Endometrial microvascular endothelial cells (primary cell): ENCODE results near the gene MYL5. TPM values are rescaled to one million over a fixed set of nuclear protein-coding genes. Genes with fewer than 3 reads are reported as not detected.
"Not testable (repeated sequence)": the region's sequence is repeated elsewhere in the genome, so short reads cannot be mapped to it uniquely, and the experiment has no call there.

ENCODE experiments used
- in situ Hi-C: cut with HindIII; loops from 2 replicates; pipeline ENCODE4 v1.10.0; 2017; ENCODE audit warnings: low sequenced_read_pairs, low pct_unique_long_range_greater_than_20kb; ENCODE audit errors: inconsistent ontology term
- total RNA-seq: library from RNA; depleted of rRNA; stranded (reverse); fragments of >200 nt; gene quantifications from one replicate; pipeline ENCODE4 v1.2.3, GENCODE V29; 2015; ENCODE audit errors: inconsistent ontology term

MYL5 gene
- total RNA-seq, 1 donor from 2014 or later = 2.6 TPM

DNA sequence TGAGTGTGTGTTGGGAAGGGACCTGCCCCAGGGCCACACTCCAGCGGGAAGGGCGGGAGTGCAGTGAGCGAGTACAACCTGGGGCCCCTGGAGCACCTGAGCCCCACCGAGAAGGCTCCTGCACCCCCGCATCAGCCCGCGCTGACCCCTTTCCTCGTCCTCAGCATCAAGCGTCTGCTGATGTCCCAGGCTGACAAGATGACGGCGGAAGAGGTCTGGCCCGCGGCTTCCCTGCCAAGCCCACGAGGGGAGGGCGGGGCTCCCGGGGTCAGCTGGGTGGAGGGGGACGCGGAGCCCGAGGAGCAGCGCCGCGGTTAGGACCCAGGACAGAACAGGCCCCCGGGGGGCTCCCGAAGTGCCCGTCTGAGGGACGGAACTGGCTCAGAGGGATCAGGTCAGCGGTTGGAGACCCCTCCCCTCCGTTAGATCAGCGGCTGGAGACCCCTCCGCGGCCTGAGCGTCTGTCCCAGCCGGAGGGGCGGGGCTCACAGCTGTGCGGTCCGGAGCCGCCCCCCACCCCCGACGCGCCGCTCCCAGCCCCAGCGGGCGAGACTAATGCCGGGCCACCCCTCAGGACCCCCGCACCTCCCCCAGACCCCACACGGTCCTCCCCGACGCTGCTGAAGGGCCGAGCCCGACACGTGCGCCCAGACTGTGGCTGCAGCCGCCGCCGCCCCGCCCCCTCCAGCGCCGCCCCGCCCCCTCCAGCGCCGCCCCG, 6.7 kb downstream of the MYL5 start:
- in situ Hi-C loops = no loop called here

DNA sequence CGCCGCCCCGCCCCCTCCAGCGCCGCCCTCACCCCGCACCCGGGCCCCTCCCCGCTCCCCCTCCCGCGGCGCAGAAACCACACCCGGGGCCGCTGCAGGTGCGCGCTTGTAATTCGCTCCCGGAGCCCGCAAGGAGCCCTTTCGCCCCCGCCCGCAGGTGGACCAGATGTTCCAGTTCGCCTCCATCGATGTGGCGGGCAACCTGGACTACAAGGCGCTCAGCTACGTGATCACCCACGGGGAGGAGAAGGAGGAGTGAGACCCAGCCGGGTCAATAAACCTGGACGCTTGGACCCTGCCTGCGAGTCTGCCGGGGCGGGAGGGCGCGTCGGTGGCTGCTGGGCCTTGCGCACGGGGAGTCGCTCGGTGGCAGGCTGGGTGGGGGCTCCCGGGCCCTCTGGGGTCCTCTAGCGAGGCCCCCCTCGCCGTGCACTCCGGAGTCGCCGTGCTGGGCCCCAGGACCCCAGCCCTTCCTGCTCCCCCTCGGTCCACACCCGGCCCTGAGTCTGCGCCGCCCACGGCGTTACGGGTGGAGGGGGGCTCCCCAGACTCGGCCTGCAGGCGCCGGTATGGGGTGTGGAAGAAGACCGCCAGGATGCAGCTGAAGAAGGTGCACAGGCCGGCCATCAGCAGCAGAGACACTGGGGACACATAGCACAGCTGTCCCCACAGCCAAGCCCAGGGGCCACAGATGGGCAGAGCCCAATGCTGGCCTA, 7.6 kb downstream of the MYL5 start:
- in situ Hi-C loops = no loop called here

DNA sequence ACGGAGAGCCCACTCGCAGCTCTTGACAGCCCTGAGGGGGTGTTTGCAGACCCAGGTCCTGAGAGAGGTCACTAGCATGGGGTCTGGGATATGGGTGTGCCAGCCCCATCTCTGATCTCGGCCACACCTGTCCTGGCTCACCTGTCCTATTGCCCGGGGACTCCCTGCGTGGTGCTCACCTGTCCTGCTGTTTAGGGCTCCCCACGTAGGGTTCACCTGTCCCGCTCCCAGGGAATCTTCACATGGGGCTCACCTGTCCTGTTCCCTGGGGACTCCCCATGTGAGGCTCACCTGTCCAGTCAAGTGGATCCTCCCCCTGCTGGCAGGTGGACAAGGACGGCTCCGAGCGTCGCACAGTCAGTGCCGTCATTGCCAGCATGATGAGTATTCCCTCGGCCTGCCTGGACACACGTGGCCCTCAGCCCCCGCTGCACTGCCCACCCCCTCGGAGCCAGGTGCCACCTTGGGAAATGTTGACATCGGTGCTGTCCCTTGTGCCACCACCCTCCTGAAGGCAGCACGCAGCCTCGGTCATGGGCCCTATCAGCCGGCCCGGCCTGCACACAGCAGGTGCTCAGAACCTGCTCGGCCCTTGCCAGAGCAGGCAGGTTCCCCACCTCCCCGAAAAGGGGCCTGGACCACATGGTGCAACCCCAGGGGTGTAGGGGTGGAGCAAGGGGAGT, 8.3 kb downstream of the MYL5 start:
- in situ Hi-C loops = no loop called here

DNA sequence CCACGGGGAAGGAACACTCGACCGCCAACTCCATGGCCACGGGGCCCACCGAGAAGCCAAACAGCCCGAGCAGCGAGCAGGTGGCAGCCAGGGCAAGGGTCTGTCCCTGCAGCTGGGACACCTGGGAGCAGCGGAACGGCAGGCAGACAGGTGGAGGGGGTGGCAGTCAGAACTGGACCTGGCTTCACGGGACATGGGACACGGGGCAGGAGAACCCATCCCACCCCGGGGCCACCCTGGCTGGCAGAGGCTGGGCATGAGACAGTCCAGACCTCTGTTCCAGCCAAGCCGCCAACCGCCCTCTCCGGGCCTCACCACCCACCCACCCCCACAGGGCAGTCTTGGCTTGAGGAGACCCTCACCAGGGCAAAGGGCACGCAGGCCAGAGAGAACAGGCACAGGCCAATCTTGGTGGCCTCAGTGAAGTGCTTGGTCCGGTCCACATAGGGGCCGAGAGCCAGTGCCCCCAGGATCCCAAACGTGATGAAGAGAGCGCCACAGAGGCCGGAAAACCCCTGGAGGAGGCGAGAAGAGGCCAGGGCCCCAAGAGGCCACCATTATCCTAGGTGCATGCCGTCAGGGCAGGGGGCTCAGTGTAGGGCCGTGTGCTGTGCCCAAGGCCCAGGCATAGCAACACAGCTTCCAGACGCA, 9.0 kb downstream of the MYL5 start:
- in situ Hi-C loops = no loop called here

DNA sequence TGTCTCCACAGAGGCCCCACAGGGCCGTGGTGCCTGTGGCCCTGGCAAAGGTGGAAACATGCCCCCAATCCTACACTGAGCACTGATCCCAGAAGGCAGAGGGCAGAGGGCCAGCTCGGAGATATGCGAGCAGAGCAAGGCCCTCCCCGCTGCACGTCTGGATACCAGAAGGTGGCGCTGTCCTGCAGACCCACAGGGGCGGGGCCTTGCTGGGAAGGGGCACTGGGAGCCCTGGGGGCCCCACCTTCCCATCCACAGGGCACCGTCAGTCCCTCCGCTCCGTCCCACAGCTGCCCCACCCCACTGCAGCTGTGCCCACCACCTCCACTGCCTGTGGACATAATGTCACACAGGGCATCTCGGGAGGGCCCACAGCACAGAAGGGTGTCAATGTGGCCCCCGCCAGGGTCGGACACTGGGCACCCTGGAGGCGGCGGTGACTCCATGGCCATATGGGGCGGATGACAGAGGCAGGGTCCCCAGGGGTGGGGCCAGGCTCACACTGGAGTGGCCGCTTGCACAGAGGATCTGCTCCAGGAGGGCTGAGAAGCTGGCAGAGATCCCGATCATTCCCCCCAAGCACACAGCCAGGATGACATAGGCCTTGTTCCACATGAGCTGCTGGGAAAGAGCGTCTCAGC, 9.8 kb downstream of the MYL5 start:
- in situ Hi-C loops = no loop called here

DNA sequence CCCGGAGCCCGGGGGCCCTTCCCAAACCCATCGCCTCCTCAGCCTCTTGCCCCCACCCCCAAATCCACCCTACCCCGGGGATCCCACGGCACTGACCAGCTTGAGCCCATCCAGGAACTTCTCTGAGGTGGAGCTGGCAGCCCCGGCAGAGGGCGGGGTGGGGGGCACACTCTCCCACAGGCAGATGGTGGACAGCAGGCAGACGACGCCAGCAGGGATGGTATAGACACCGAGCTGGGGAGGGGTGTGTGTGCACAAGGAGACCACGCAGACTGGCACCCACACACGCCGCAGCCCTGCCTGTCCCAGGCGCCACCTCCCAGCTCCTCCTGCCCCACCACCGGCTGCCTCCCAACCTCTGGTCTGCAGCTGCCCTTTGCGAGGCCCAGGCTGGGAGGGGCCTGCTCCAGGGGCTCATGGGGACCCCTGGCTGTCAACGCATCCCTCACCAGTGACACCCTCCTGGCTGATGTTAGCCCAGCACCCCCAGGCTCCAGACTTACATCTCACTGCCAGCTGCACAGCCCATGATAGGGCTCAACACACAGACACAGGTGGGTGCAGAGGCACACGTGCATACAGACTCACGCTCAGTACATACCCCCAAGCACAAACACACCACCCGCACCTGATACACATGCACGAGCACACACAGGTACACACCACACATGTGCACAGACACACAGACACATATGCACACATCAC, 10.4 kb downstream of the MYL5 start:
- in situ Hi-C loops = no loop called here

DNA sequence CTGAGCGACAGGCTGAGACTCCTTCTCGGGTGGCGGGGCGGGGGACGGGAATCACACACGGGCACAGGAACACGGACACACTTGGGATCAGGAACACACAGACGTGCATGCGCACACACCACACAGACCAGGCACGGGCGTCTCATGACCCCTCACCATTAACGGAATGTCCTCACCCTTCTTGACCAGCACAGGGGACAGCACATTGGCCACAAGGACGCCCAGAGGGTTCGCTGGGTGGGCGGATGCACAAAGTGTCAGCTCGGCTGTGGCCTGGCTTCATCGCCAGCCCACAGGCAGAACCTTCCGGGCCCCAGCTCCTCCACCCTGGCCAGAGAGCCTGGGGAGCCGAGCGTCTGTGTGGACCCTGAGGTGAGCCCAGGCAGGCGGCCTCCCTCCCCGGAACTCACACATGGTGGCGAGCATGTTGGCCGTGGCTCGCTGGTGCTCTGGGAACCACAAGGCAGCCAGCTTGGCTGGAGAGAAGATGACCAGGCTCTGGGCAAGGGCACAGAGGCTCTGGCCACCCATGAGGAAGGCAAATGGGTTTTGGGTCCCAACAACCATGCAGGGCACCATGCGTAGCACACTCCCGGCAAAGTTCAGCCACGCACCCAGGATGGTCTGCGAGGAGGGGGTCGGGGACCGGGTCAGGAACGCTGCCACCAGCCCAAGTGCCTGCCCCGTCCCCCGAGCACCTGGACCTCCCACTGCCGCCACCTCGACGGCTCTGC, 11.5 kb downstream of the MYL5 start:
- in situ Hi-C loops = no loop called here

DNA sequence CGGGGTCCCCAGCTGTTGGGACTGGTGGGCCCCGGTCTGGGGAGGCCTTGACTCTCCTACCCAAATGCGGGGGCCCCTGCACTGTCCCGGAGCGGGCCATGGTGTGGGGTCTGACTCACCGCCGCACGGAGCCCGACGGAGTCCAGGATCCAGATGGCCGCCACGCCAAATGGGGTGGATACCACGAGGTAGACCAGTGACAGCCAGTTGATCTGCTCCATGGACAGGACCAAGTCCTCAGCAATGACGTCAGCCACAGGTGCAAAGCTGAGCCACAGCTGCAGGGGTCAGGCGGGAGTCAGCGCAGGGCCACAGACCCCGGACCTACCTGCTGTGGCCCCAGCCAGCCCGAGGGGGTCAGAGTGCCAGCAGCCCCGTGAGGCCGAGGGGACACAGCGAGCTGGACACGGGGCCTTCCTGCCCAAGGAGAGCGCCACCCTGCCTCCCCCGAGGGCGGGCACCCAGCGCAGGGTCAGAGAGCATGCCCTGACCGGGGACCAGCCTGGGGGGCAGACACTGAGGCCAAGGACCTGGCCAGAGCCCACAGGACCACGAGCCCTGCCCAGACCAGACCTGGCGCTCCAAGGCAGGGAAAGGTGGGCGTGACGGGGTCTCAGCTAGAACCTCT, 12.2 kb downstream of the MYL5 start:
- in situ Hi-C loops = no loop called here

DNA sequence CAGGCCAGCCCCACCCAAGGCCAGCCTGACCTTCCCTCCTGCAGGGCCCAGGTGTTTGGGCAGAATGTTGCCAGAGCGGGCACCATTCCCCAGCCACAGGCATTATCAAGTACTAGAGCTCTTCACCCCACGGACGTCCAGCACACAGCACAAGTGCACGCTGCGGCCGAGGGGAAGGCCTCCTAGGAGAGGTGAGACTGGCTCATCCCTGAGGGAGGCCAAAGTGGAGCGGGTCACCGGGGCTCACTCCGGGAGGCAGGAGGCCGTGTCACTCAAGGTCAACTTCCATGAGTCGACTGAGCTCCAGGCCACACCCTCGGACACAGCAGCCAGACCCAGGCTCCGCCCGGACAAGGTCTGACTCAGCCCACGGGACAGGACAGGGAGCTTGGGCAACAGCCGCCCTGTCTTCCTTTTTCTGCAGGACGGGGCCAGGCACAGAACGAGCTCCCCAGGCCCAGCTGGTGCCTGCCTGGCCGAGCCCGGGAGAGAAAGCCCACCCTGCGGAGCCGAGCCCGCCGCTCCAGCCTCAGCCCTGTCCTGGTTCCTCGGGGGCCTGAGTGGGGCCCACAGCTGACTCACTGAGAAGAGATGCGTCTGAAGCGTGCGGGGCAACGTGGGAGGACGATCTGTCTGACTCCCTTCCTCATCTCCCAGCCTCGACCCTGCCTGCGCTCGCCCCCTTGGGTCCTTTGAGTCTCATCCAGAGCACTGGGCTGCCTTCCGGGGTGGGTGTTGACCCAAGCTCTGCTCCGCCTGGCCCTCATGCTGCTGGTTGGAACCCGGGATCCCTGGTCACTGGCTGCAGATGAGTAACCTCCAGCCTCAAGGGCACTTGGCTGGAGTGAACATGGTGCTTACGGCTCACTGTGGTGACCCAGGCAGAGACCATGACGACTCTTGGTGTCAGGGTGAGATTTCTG, 13.0 kb downstream of the MYL5 start:
- in situ Hi-C loops = no loop called here

DNA sequence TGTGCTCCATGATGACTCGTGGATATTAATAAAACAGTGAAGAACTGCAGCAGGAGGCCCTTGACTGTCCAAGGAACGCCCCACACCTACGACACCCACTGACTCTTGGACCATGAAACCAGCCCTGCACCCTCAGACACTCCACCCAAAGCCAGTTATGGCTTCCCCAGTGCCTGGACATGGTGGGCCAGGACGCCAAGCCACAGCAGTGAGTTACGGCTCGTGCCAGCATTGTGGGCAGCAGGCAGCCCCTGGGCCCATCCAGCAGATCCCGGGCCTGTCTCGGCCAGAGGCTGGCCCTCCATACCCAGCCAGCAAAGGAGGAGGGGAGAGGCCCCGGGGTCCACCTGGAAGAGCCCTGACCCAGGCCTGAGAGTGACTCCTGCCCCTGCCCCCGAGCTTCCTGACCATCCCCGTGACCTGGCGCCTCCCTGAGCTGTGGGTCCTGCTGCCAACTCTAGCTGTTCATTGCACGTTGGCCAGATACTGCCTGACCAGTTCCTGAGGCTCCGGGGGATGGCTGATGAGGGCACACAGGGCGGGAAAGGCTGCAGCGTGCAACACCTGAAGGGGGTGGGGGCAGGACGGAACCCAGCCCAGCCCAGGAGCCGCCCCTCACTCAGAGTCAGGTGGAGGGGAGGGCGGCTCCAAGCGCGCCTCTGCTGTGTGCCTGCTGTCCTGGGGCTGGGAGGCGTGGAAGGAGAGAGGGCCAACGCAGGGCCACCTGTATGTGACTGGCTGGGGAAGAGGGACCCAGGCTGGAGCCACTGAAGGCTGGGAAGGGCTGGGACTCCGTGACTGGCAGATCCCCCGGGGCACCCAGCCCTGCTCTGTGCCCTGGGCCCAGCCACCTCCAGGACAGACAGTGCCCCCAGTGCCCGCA, 13.9 kb downstream of the MYL5 start:
- in situ Hi-C loops = no loop called here

DNA sequence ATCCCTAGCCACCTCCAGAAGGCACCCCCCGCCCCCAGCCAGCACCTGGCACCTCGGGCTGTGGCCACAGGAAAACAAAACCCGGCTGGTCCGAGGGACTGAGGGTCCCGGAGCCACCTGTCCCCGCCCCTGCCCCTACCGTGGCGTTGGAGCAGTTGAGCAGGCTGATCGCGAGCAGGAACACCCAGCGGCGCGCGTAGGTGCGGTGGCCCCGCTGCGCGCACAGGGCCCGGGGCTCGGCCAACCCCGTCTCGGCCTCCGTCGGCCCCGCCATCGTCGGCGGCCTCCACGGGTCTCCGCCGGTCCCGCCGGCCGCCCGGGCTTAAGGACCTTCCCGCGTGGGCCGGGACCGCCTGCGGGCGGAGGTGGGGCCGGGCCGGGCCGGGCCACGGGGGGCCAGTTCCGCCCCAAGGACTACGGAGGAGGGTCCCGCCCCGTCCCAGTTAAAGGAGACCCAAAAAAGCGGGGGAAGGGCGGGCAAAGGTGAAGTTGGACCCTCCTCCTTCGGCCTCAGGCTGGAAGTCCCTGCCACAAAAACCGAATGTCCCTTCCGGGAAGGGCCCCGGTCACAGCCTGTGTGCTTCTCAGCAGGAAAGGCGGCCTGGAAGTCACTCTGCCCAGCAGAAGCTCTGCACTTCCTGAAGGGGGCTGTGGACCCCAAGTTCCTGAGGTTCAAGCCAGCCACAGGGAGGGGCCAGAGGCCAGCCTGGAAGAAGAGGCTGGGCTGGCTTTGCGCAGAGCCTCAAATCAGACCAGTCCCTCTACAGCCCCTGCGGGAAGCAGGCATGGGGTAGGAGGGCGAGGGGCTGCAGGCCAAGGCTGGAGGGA, 14.7 kb downstream of the MYL5 start, which contains the start of gene SLC49A3:
Gene SLC49A3 (minus strand): TSS at position 298 of the 828 bp plus-strand sequence. CDS start 24 bp downstream, at position 274.
- in situ Hi-C loops = no loop called here

DNA sequence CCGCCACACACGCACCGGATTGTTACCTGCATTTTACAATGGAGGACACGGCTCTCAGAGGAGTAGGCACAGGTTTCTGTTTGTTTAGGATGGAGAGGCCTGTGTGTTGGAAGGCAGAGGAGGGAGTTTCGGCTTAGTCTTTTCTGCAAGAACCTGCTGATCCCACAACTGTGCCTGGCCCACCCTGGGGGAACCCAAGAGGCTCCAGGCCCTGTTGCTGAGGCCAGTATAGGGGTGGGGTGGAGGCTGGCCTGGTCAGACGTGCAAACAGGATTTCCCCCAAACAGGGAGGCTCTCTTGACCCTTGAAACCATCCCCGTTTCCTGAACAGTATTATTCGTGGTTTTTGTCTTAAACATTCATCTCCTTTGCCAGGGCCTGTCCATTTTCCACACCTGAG, 15.4 kb downstream of the MYL5 start:
- in situ Hi-C loops = no loop called here

DNA sequence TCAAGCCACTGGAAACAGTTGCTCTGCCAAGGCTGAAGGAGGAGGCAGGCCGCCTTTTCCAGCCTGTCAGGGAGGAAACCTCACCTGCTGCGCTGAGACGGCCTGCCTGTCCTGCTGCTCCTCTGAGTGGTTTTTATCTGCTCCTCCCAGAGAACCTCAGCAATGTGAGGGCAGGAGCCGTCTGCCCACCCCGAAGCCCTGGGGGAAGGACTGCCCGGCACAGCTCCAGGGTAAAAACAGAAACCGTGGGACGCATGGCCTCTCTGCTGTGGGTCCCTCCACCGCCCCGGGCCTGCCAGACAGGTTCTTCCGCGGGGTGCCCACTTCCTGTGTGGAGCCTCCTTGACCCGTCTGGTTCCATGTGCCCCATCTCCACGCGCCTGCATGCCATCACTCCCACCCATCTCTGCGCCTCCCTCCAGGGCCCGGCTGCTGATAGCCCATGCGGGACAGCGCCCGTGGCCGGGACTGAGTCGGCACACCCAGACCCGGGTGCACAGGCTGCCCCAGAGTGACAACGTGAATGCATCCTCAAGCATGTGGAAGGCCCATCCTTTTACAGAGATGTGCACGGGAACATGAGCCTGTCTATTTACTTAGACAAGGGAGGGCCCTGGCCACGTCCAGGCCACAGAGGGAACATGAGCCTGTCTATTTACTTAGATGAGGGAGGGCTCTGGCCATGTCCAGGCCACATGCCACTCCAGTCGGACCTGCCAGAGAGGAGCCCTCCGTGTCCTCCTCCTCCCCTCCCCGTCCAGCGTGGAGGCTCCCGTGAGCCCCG, 18.6 kb downstream of the MYL5 start:
- in situ Hi-C loops = no loop called here

DNA sequence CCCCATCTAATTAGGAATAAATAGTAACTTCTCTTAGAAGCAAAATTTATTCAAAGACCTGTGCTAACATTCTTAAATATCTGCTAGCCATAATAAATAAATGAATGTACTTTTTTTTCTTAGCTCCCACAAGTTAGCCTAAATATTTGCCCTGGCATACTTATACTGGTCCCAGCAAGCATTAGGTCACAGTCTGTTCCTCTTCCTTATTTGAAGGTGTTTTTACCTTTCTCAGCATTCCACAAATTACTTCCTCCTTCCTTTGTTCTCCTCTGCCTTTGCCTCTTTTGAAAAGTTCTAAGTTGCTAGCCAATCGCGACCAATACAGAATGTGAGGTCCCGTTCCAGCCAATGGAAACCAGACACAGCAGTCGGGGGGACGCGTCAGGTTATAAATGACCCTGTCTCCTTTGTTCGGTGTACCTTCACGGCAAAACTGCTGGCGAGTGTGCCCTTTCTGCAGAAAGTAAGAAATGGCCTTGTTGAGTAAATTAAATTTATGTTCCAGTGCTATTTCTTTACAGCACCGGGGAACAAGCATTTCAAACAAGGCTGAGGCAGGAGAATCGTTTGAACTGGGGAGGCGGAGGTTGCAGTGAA, 20.1 kb downstream of the MYL5 start:
- in situ Hi-C loops = not testable (repeated sequence)
